Thyroid gland (tissue), 4 donors: ENCODE results near the gene SEC61B. TPM values are rescaled to one million over a fixed set of nuclear protein-coding genes. Genes with fewer than 3 reads are reported as not detected.
A peak's percentile ranks its signal among the peaks of the same experiment; 100 is the strongest.

ENCODE experiments used
- DNase-seq, 2 donors: peaks; one replicate each; pipeline ENCODE4 v3.0.0-alpha.2; 2019
- H3K27ac ChIP-seq, 3 donors: fragments of 200-600 bp; sonication (generic); 1 replicate in 2 of 3; 2 replicates in 1 of 3; pipeline ENCODE4 v1.5.1; 2016 to 2019; ENCODE audit warnings: mild to moderate bottlenecking in 1 of 3, moderate library complexity in 1 of 3
- H3K27me3 ChIP-seq: fragments of 200-600 bp; sonication (generic); one replicate; pipeline ENCODE4 v1.5.1; 2019
- H3K36me3 ChIP-seq, 2 donors: fragments of 200-600 bp; sonication (generic); one replicate each; pipeline ENCODE4 v1.5.1; 2016 to 2019
- H3K4me1 ChIP-seq, 2 donors: fragments of 200-600 bp; sonication (generic); one replicate each; pipeline ENCODE4 v1.5.1; 2017 to 2019
- H3K4me3 ChIP-seq, 3 donors: fragments of 200-600 bp; sonication (generic); replicated peaks in 1 of 3; 1 replicate in 2 of 3; 2 replicates in 1 of 3; pipeline ENCODE4 v1.5.1; 2016; ENCODE audit warnings: mild to moderate bottlenecking in 1 of 3
- H3K9me3 ChIP-seq: fragments of 200-600 bp; sonication (generic); one replicate; pipeline ENCODE4 v1.5.1; 2017
- CTCF ChIP-seq, 6 experiments: fragments of 200-600 bp in 3 of 6; fragments of 450-650 bp in 3 of 6; sonication (generic) in 3 of 6; IDR thresholded peaks; one replicate each; pipeline ENCODE4 v1.5.1; 2016 to 2019; ENCODE audit warnings: antibody characterized with exemption in 6 of 6, mild to moderate bottlenecking in 2 of 6, inconsistent platforms in 1 of 6, moderate library complexity in 1 of 6
- POLR2A ChIP-seq, 2 donors: fragments of 450-650 bp; IDR thresholded peaks; one replicate each; pipeline ENCODE4 v1.6.1; 2017; ENCODE audit warnings: antibody characterized with exemption in 2 of 2, mild to moderate bottlenecking in 2 of 2, moderate library complexity in 1 of 2
- WGBS, 2 donors: methylation state at CpG; one replicate each; pipeline ENCODE4 v1.1.5; 2017; 5-methylcytosine and 5-hydroxymethylcytosine counted together
- intact Hi-C: fragments of 100-400 bp; cut with DNase I; formaldehyde crosslinking; loops from one replicate; pipeline ENCODE4 v1.15.1; 2023
- total RNA-seq, 4 donors: library from RNA; depleted of rRNA; stranded (reverse); fragments of >200 nt; gene quantifications; one replicate each; pipeline ENCODE4 v1.2.3, GENCODE V29; 2016

The SEC61B gene
- total RNA-seq, 4 donors from 2014 or later, result 88.3 to 203 (median 130) TPM

GRCh38 chr9:99261923-99262322 lies 39.8 kb downstream of the SEC61B start:
- TF ChIP-seq POLR2A (IDR thresholded peaks at IDR 0.05), result no peak
- no peak for DNase-seq
- no peaks in the 10 kb centered on the region for H3K27me3 ChIP-seq
- peaks cover 5 to 29% of the 10 kb centered on the region in 2 donors for H3K4me1 ChIP-seq
- H3K9me3 ChIP-seq, result no peaks in the 10 kb centered on the region
- no peak overlapping the region for H3K27ac ChIP-seq
- WGBS, 2 donors, result 92 to 93% methylated on average over 2 of the region's 2 CpGs
- H3K36me3 ChIP-seq, result no peaks in the 10 kb centered on the region
- intact Hi-C loops, result loop anchor here (10.0 kb wide), 1 partner anchor 743 kb away; no protein-coding TSS in a partner anchor
- H3K4me3 ChIP-seq, result no peak overlapping the region

GRCh38 chr9:99262949-99263418 lies 40.9 kb downstream of the SEC61B start:
- no peak for DNase-seq
- H3K36me3 ChIP-seq, result no peaks in the 10 kb centered on the region
- no peak overlapping the region for H3K27ac ChIP-seq
- 86 to 87% methylated on average over 7 of the region's 7 CpGs for WGBS, 2 donors
- no peak overlapping the region for H3K4me3 ChIP-seq
- H3K9me3 ChIP-seq, result no peaks in the 10 kb centered on the region
- H3K27me3 ChIP-seq, result no peaks in the 10 kb centered on the region
- TF ChIP-seq POLR2A (IDR thresholded peaks at IDR 0.05) (no peak), CTCF (IDR thresholded peaks at IDR 0.05) (no peak)
- intact Hi-C loops, result loop anchor here (10.0 kb wide), 1 partner anchor 742 kb away; no protein-coding TSS in a partner anchor
- peaks cover 5 to 29% of the 10 kb centered on the region in 2 donors for H3K4me1 ChIP-seq

GRCh38 chr9:99264070-99264680 lies 42.1 kb downstream of the SEC61B start:
- Histone ChIP-seq H3K4me3 (no peak overlapping the region), H3K27me3 (no peaks in the 10 kb centered on the region), H3K4me1 (peaks cover 5 to 24% of the 10 kb centered on the region in 2 donors), H3K9me3 (no peaks in the 10 kb centered on the region), H3K27ac (no peak overlapping the region), H3K36me3 (no peaks in the 10 kb centered on the region)
- no peak for DNase-seq
- TF ChIP-seq POLR2A (IDR thresholded peaks at IDR 0.05) (no peak), CTCF (IDR thresholded peaks at IDR 0.05) (peak in 2 of 6 experiments; percentile 12 to 13)
- WGBS, 2 donors, result 95% methylated on average over 3 of the region's 3 CpGs
- intact Hi-C loops, result loop anchor here (10.0 kb wide), 1 partner anchor 741 kb away; no protein-coding TSS in a partner anchor

- DNase-seq, result no peak
- intact Hi-C loops, result loop anchor here (10.0 kb wide), 1 partner anchor 739 kb away; no protein-coding TSS in a partner anchor
- H3K27me3 ChIP-seq, result no peaks in the 10 kb centered on the region
- H3K4me3 ChIP-seq, result no peak overlapping the region
- H3K4me1 ChIP-seq, result peaks cover 0 to 12% of the 10 kb centered on the region in 2 donors
- no peaks in the 10 kb centered on the region for H3K9me3 ChIP-seq
- H3K27ac ChIP-seq, result peak overlapping the region in 2 of 3 donors; percentile 19 to 32
- H3K36me3 ChIP-seq, result no peaks in the 10 kb centered on the region
- TF ChIP-seq CTCF (IDR thresholded peaks at IDR 0.05), result no peak
- no peak for TF ChIP-seq POLR2A (IDR thresholded peaks at IDR 0.05)
- WGBS, 2 donors, result 72 to 76% methylated on average over 2 of the region's 2 CpGs
Observed at GRCh38 chr9:99265691-99266090, 43.6 kb downstream of the SEC61B start.

- TF ChIP-seq CTCF (IDR thresholded peaks at IDR 0.05), result peak; percentile 68 to 95 (median 88)
- peak in 1 of 2 donors; percentile 19 for TF ChIP-seq POLR2A (IDR thresholded peaks at IDR 0.05)
- Histone ChIP-seq H3K4me1 (peaks cover 0 to 12% of the 10 kb centered on the region in 2 donors), H3K36me3 (no peaks in the 10 kb centered on the region), H3K27me3 (no peaks in the 10 kb centered on the region), H3K27ac (peak overlapping the region in 2 of 3 donors; percentile 19 to 32), H3K4me3 (no peak overlapping the region), H3K9me3 (no peaks in the 10 kb centered on the region)
- 12 to 17% methylated on average over 12 to 17 of the region's 17 CpGs for WGBS, 2 donors
- intact Hi-C loops, result loop anchor here (10.0 kb wide), 1 partner anchor 738 kb away; no protein-coding TSS in a partner anchor
- peak; percentile 89 to 91 for DNase-seq
Observed at GRCh38 chr9:99266255-99267023, 44.4 kb downstream of the SEC61B start.
